Spleen (tissue), 11 donors: ENCODE measurements around the gene BUD31. TPM values are rescaled to one million over a fixed set of nuclear protein-coding genes. Genes with fewer than 3 reads are reported as not detected.
A peak's percentile ranks its signal among the peaks of the same experiment; 100 is the strongest.

Source experiments
- DNase-seq: peaks from one replicate; pipeline ENCODE4 v3.0.0-alpha.2; 2020
- H3K27ac ChIP-seq, 8 donors: fragments of 200-600 bp; sonication (generic) in 7 of 8; 1 replicate in 4 of 8; 2 replicates in 4 of 8; pipeline versions ENCODE4 v1.5.0 to v1.8.0; 2016 to 2021; ENCODE audit warnings: inconsistent platforms in 4 of 8, mild to moderate bottlenecking in 4 of 8, moderate library complexity in 1 of 8
- H3K27me3 ChIP-seq, 7 donors: fragments of 200-600 bp; sonication (generic) in 6 of 7; replicated peaks in 1 of 7; 1 replicate in 4 of 7; 2 replicates in 3 of 7; pipeline versions ENCODE4 v1.5.0 to v1.8.0; 2016 to 2021; ENCODE audit warnings: inconsistent platforms in 3 of 7, mild to moderate bottlenecking in 1 of 7
- H3K36me3 ChIP-seq, 6 donors: fragments of 200-600 bp; sonication (generic) in 5 of 6; 1 replicate in 4 of 6; 2 replicates in 2 of 6; pipeline versions ENCODE4 v1.5.0 to v1.8.0; 2016 to 2021; ENCODE audit warnings: inconsistent platforms in 2 of 6
- H3K4me1 ChIP-seq, 6 donors: fragments of 200-600 bp; sonication (generic) in 5 of 6; 1 replicate in 3 of 6; 2 replicates in 3 of 6; pipeline versions ENCODE4 v1.5.0 to v1.8.0; 2016 to 2021; ENCODE audit warnings: inconsistent platforms in 3 of 6
- H3K4me3 ChIP-seq, 8 donors: fragments of 200-600 bp; sonication (generic) in 7 of 8; 1 replicate in 4 of 8; 2 replicates in 4 of 8; pipeline versions ENCODE4 v1.5.0 to v1.8.0; 2016 to 2021; ENCODE audit warnings: inconsistent platforms in 4 of 8, mild to moderate bottlenecking in 4 of 8, moderate library complexity in 2 of 8
- H3K9me3 ChIP-seq, 8 donors: fragments of 200-600 bp; sonication (generic) in 7 of 8; 1 replicate in 4 of 8; 2 replicates in 4 of 8; pipeline versions ENCODE4 v1.5.0 to v1.8.0; 2016 to 2021; ENCODE audit warnings: inconsistent platforms in 4 of 8
- POLR2A ChIP-seq, 3 donors: fragments of 450-650 bp; IDR thresholded peaks; one replicate each; pipeline ENCODE4 v1.5.1; 2017; ENCODE audit warnings: antibody characterized with exemption in 3 of 3, mild to moderate bottlenecking in 1 of 3
- POLR2AphosphoS5 ChIP-seq, 3 donors: sonication (generic); formaldehyde crosslinking; IDR thresholded peaks; one replicate each; pipeline ENCODE4 v1.5.1; 2017; ENCODE audit warnings: antibody characterized with exemption in 3 of 3
- WGBS, 5 donors: extraction: QIAGEN DNeasy Blood & Tissue Kit in 3 of 5; methylation state at CpG; one replicate each; pipeline versions ENCODE4 v1.1.5 to v1.1.7; 2013 to 2018; 5-methylcytosine and 5-hydroxymethylcytosine counted together
- intact Hi-C: fragments of 100-400 bp; cut with DNase I; formaldehyde crosslinking; loops from one replicate; pipeline ENCODE4 v1.15.0; 2023; ENCODE audit warnings: low total_unique reads
- polyA plus RNA-seq, 3 donors: library from polyadenylated mRNA; stranded (reverse); fragments of 200-250 nt; gene quantifications; one replicate each; pipeline ENCODE4 v1.2.1, GENCODE V29; 2013
- total RNA-seq, 7 donors: library from RNA; depleted of rRNA in 3 of 7; stranded (reverse); fragments of >200 nt in 3 of 7; fragmentation: NEBNext Ultra II Directional in 4 of 7; extraction: Animal tissue kit (Norgen Biotek cat#: 25700) in 4 of 7; gene quantifications; one replicate each; pipeline versions ENCODE4 v1.1.0 to v1.2.1, GENCODE V29; 2016 to 2021
- TF ChIP-seq, protein P1 (sequence below), 11 experiments: fragments of 200-600 bp in 7 of 11; fragments of 450-650 bp in 4 of 11; sonication (generic) in 4 of 11; IDR thresholded peaks in 8 of 11; conservative IDR thresholded peaks in 3 of 11; 1 replicate in 7 of 11; 2 replicates in 4 of 11; pipeline versions ENCODE4 v1.4.0 to v1.8.0; 2016 to 2021; ENCODE audit warnings: antibody characterized with exemption in 11 of 11, inconsistent platforms in 4 of 11, mild to moderate bottlenecking in 1 of 11
- donor health status: healthy with polysubstance abuse.
- donor health status: DM: no; HTN: no; CAD: no; lungs with moderate emphysema.
- donor health status: DM: no; HTN: no; CAD: no.
- donor health status: Bipolar disorder and iron deficiency.
- donor health status: healthy.
- donor health status: DM: no; HTN: no; CAD: no.
- donor health status: DM: yes; HTN: yes; CAD: no.

BUD31 gene
- total and polyA plus RNA-seq, 10 donors, result 48.4 to 124 (median 71.0) TPM

DNA sequence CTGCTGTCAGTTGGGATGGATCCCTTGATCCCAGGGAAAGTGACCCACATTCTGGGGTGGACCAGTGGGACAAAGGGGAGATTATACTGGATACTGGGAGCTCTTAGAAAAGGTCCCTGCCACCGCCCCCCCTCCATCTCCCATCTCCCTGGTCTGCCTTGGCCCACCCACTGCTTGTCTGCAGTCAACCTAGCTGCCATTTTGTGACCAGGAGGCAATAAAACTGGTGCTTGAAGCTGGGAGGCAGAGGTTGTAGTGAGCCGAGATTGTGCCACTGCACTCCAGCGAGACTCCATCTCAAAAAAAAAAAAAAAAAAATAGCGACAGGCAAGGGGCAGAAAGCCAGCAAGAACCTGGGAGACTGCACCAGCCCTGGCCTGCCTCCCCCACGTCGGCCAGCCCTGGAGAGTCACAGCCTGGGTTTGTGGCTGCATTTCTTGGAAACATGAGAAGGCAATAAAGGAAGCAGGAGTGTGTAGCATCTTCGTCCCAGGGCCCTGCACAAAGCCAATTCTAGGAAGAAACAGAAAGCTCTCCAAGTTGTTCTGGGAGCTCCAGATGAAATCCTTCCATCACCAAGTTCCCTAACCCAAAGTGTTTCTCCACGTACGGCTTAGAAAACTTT, 38.9 kb upstream of the BUD31 start:
- DNase-seq, result no peak
- Histone ChIP-seq H3K36me3 (peaks cover 3 to 45% (median 25%) of the 10 kb centered on the region in 6 donors), H3K4me1 (peaks cover 4 to 32% (median 13%) of the 10 kb centered on the region in 6 donors), H3K4me3 (no peak overlapping the region), H3K9me3 (no peaks in the 10 kb centered on the region), H3K27ac (no peak overlapping the region), H3K27me3 (no peaks in the 10 kb centered on the region)
- 66 to 80% (median 73%) methylated on average over 8 to 9 of the region's 9 CpGs for WGBS, 5 donors
- TF ChIP-seq, protein P1, sequence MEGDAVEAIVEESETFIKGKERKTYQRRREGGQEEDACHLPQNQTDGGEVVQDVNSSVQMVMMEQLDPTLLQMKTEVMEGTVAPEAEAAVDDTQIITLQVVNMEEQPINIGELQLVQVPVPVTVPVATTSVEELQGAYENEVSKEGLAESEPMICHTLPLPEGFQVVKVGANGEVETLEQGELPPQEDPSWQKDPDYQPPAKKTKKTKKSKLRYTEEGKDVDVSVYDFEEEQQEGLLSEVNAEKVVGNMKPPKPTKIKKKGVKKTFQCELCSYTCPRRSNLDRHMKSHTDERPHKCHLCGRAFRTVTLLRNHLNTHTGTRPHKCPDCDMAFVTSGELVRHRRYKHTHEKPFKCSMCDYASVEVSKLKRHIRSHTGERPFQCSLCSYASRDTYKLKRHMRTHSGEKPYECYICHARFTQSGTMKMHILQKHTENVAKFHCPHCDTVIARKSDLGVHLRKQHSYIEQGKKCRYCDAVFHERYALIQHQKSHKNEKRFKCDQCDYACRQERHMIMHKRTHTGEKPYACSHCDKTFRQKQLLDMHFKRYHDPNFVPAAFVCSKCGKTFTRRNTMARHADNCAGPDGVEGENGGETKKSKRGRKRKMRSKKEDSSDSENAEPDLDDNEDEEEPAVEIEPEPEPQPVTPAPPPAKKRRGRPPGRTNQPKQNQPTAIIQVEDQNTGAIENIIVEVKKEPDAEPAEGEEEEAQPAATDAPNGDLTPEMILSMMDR (IDR thresholded peaks at IDR 0.05 in 8 of 11, conservative IDR thresholded peaks at IDR 0.05 in 3 of 11), result no peak
- TF ChIP-seq POLR2AphosphoS5 (IDR thresholded peaks at IDR 0.05) (no peak), POLR2A (IDR thresholded peaks at IDR 0.05) (no peak)
- intact Hi-C loops, result loop anchor here (5.0 kb wide), 1 partner anchor 37 kb away; the partner anchor contains the start of genes BUD31 and PDAP1

DNA sequence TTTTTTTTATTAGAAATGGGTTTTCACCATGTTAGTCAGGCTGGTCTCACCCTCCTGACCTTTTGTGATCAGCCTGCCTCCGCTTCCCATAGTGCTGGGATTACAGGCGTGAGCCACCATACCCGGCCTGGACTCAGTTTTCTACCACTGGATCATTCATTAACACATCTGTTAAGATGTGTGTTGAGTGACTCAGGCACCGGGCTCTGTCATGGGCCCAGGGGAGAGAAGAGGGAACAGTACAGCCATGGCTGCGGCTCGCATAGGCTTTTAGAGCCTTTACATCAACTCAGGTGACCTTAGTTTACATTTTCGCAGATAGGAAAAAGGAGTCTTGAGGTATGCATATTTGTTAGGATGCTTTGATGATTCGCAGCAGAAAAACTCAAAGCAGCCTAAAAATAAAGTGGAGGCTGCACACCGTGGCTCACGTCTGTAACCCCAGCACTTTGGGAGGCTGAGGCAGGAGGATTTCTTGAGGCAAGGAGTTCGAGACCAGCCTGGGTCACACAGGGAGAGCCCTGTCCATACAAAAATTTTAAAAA, 37.3 kb upstream of the BUD31 start:
- no peak overlapping the region for H3K27ac ChIP-seq
- 90 to 95% (median 92%) methylated on average over 11 of the region's 11 CpGs for whole genome bisulfite sequencing, 5 donors
- H3K9me3 ChIP-seq, result no peaks in the 10 kb centered on the region
- H3K4me3 ChIP-seq, result no peak overlapping the region
- TF ChIP-seq POLR2A (IDR thresholded peaks at IDR 0.05) (no peak), POLR2AphosphoS5 (IDR thresholded peaks at IDR 0.05) (no peak)
- TF ChIP-seq, protein P1 (IDR thresholded peaks at IDR 0.05 in 8 of 11, conservative IDR thresholded peaks at IDR 0.05 in 3 of 11), result no peak
- DNase-seq, result peak; percentile 63
- intact Hi-C loops, result loop anchor here (5.0 kb wide), 1 partner anchor 36 kb away; the partner anchor contains the start of genes BUD31 and PDAP1
- peaks cover 11 to 36% (median 25%) of the 10 kb centered on the region in 6 donors for H3K4me1 ChIP-seq
- H3K27me3 ChIP-seq, result no peaks in the 10 kb centered on the region
- peaks cover under 1 to 34% (median 12%) of the 10 kb centered on the region in 6 donors for H3K36me3 ChIP-seq

DNA sequence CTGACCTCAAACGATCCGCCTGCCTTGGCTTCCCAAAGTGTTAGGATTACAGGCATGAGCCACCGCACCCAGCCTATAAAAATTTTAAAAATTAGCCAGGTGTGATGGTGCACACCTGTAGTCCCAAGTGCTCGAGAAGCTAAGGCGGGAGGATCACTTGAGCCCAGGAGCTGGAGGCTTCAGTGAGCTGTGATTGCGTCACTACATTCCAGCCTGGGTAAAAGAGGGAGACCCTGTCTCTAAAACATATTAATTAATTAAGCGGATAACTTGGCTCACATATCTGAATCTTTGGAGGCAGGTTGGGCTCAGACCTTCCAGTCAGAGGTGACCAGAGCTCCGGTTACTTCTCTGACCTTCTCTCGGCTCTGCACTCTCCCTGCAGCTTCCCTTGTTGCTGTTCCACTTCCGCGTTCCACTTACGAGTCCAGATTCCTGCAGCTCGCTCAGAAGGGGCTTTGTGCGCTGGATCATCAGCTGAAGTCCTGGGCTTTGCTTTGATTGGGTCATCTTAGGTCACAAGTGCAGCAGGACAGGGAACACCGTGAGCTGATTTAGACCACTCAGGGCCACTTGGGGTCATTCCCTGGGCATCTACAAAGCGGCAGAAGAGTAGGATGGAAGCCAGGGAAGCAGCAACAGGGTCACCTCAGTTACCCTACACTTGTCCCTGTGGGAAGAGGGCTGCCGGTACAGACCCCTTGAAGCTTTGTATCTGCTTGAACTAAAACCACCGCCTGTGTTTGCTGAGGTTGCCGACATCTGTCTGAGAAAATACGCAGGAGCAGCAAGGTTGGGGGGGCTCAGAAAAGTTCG, 36.3 kb upstream of the BUD31 start:
- Histone ChIP-seq H3K36me3 (peaks cover 0 to 34% (median 7%) of the 10 kb centered on the region in 6 donors), H3K27me3 (no peaks in the 10 kb centered on the region), H3K4me1 (peaks cover 18 to 46% (median 36%) of the 10 kb centered on the region in 6 donors), H3K9me3 (no peaks in the 10 kb centered on the region), H3K4me3 (no peak overlapping the region), H3K27ac (peak overlapping the region in 5 of 8 donors; percentile 21 to 99 (median 47))
- DNase-seq, result peak; percentile 68
- TF ChIP-seq POLR2AphosphoS5 (IDR thresholded peaks at IDR 0.05), result peak in 2 of 3 donors; percentile 12
- TF ChIP-seq POLR2A (IDR thresholded peaks at IDR 0.05), result no peak
- TF ChIP-seq, protein P1 (IDR thresholded peaks at IDR 0.05 in 8 of 11, conservative IDR thresholded peaks at IDR 0.05 in 3 of 11), result no peak
- 66 to 80% (median 75%) methylated on average over 20 to 21 of the region's 21 CpGs for WGBS, 5 donors
- intact Hi-C loops, result loop anchor here (5.0 kb wide), 1 partner anchor 35 kb away; the partner anchor contains the start of genes BUD31 and PDAP1
